AG04449 (cell line): ENCODE measurements around the gene ARHGAP20.

Experiments used
- CTCF ChIA-PET: fragments of 350-600 bp; formaldehyde crosslinking; extraction: SDS; loops from one replicate; lab custom pipeline; 2021; ENCODE audit warnings: antibody characterized with exemption; lab: Yijun Ruan, JAX
- POLR2A ChIA-PET: fragments of 400-600, 350-600 bp; formaldehyde crosslinking; extraction: SDS; loops from one replicate; lab custom pipeline; 2020; ENCODE audit warnings: antibody characterized with exemption, inconsistent platforms; lab: Yijun Ruan, JAX
- DNase-seq: peaks from one replicate; pipeline ENCODE4 v3.0.0-alpha.2; 2010; ENCODE audit warnings: low read depth, low spot score
- H3K4me3 ChIP-seq: 2 replicates; pipeline ENCODE4 v1.5.1; 2011; ENCODE audit warnings: low read depth, mild to moderate bottlenecking, control low read depth, low read length
- CTCF ChIP-seq: IDR thresholded peaks from one replicate; pipeline ENCODE4 v1.5.1; 2011; ENCODE audit warnings: mild to moderate bottlenecking, moderate library complexity, low read length, control low read depth, inconsistent platforms; ENCODE audit not compliant: insufficient read depth; ENCODE audit errors: missing control alignments

Gene ARHGAP20

GRCh38 chr11:110711448-110711775, 825 bp downstream of the ARHGAP20 start:
- H3K4me3 ChIP-seq, result peak overlapping the region; percentile 46
- DNase-seq, result no peak
- ChIA-PET POLR2A (no interaction called here), CTCF (no interaction called here)
- TF ChIP-seq CTCF, result no peak

GRCh38 chr11:110710628-110711381, 1.4 kb downstream of the ARHGAP20 start:
- ChIA-PET POLR2A (no interaction called here), CTCF (no interaction called here)
- DNase-seq, result no peak
- no peak overlapping the region for H3K4me3 ChIP-seq
- TF ChIP-seq CTCF, result no peak

DNA sequence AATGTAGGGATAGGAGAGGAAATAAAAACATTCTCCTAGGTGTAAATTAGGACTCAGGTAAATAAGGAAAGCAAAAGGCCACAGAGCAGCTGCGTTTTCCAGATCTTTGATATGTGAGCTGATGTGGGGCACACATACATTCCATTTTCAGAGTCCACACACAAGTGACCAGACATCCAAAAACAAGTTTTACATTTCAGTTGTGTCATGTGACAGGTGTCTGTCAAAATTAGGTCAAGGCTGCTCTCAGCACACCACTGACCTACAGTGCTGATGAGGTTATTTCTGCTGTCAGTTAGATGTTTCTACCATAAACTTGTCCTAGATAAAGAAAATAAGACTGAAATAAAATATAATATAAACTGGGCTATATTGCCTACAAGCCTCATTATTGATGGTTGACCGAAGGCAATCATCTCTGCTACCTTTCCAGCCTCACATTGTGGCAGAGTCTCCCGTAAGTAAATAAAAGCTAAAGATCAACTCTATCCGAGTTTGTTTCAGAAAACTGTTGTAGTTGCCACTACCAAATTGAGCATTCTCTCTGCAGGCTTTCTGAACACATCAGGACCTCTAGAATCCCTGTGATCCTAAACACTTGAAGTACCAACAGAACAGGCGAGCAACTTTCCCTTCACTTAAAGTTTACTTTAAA, 7.9 kb downstream of the ARHGAP20 start:
- H3K4me3 ChIP-seq, result no peak overlapping the region
- no peak for DNase-seq
- no peak for TF ChIP-seq CTCF
- ChIA-PET POLR2A (no interaction called here), CTCF (no interaction called here)

DNA sequence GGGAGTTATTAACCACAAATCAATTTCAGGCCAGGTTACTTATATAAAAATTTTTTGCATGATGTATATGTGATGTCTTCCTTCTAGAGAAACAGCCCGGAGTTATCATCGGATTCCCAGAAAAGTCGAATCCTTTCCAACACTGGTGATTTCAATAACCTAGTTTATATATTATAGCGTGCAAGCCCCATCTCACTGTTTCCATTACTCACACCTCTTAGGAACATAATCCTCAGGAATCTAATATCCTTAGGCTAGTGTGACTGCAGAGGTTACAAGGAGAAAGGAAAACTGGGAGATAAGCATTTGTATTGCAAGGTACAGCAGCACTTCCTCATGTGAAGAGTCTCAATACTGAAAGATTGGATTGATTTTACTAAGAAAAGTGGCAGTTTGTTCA, 20.3 kb downstream of the ARHGAP20 start:
- no peak for DNase-seq
- no peak overlapping the region for H3K4me3 ChIP-seq
- CTCF ChIA-PET, result no interaction called here
- TF ChIP-seq CTCF, result no peak
- POLR2A ChIA-PET, result no interaction called here

DNA sequence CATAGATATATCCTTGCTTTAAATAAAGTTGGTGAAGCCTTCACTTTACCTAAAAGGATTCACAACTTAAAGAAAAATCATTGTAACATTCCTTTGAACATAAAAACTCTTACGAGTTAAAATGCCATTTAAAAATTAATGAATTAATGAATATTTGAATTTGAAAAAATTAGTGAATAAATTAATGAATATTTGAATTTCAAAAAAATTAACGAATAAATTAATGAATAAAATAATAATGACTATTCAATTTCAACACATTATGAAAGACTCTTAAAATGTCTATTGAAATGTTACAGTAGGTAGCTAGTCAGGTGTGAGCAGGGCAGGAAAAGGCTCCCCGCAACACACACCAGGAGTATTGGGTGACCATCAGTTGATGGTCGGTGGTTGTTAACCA, 22.9 kb downstream of the ARHGAP20 start:
- CTCF ChIA-PET, result no interaction called here
- DNase-seq, result no peak
- H3K4me3 ChIP-seq, result no peak overlapping the region
- POLR2A ChIA-PET, result no interaction called here
- no peak for TF ChIP-seq CTCF

DNA sequence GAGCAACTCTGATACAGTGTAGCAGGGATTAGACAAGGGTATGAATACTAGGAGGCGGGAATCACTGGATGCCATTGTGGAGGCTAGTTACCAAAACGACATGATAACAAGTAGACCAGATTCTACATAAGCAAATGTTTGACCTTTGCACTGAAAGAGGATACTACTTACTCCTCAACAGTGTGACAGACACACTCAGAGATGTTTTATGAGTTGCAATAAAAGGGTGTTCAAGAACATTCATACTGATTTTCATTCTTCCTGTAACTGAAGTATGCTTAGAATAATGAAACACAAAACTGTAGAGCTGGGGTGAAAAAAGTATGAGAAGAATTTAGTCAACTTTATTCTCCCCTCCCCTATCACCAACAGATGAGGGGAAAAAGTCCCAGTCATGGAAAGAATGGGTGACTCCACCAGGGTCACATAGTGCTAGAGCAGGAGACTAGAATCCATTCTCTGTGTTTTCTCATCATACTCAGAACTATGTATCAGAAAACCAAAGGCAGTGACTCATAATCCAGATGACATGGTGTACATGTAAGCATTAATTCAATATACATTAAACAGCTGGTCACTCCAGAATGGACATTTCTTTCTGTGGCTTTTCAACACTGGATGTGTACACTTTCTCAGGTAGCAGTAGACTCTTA, 32.8 kb downstream of the ARHGAP20 start:
- no peak overlapping the region for H3K4me3 ChIP-seq
- no peak for DNase-seq
- ChIA-PET CTCF (no interaction called here), POLR2A (no interaction called here)
- no peak for TF ChIP-seq CTCF
